Stimulated activated naive CD8-positive, alpha-beta T cell treated with anti-CD3 and anti-CD28 coated beads, Interleukin-15, Interleukin-2, amounts not matched to agents 100 ng/mL and 50 ng/mL, for 24 hours (primary cell): ENCODE measurements around the gene GNAI1.
A peak's percentile ranks its signal among the peaks of the same experiment; 100 is the strongest.
"Not testable (repeated sequence)": the region's sequence is repeated elsewhere in the genome, so short reads cannot be mapped to it uniquely, and the experiment has no call there.

Experiments
- H3K27ac Mint-ChIP-seq: one replicate; pipeline ENCODE4 v1.8.0; 2021; ENCODE audit warnings: mild to moderate bottlenecking, mixed read lengths
- H3K27me3 Mint-ChIP-seq: one replicate; pipeline ENCODE4 v1.8.0; 2021; ENCODE audit warnings: mixed read lengths
- H3K36me3 Mint-ChIP-seq: one replicate; pipeline ENCODE4 v1.8.0; 2021; ENCODE audit warnings: low read depth, mixed read lengths
- H3K4me1 Mint-ChIP-seq: one replicate; pipeline ENCODE4 v1.8.0; 2021; ENCODE audit warnings: low read depth, mixed read lengths
- H3K4me3 Mint-ChIP-seq: one replicate; pipeline ENCODE4 v1.8.0; 2021; ENCODE audit warnings: mild to moderate bottlenecking, mixed read lengths
- H3K9me3 Mint-ChIP-seq: one replicate; pipeline ENCODE4 v1.8.0; 2021; ENCODE audit warnings: mixed read lengths

Gene GNAI1

GRCh38 chr7:80141376-80141775, 6.7 kb downstream of the GNAI1 start:
- Mint-ChIP-seq H3K4me3 (no peak overlapping the region), H3K27me3 (peaks cover 74% of the 10 kb centered on the region), H3K9me3 (peaks cover 3% of the 10 kb centered on the region), H3K4me1 (peaks cover 14% of the 10 kb centered on the region), H3K27ac (no peak overlapping the region), H3K36me3 (no peaks in the 10 kb centered on the region)

GRCh38 chr7:80142853-80143580, 8.4 kb downstream of the GNAI1 start:
- H3K27ac Mint-ChIP-seq = no peak overlapping the region
- peaks cover 76% of the 10 kb centered on the region for H3K27me3 Mint-ChIP-seq
- no peaks in the 10 kb centered on the region for H3K36me3 Mint-ChIP-seq
- H3K4me1 Mint-ChIP-seq = peaks cover 4% of the 10 kb centered on the region
- H3K9me3 Mint-ChIP-seq = peaks cover 3% of the 10 kb centered on the region
- no peak overlapping the region for H3K4me3 Mint-ChIP-seq

GRCh38 chr7:80145780-80146422, 11.3 kb downstream of the GNAI1 start:
- Mint-ChIP-seq H3K27me3 (peaks cover 66% of the 10 kb centered on the region), H3K4me3 (no peak overlapping the region), H3K36me3 (no peaks in the 10 kb centered on the region), H3K4me1 (peaks cover 12% of the 10 kb centered on the region), H3K27ac (no peak overlapping the region), H3K9me3 (peaks cover 3% of the 10 kb centered on the region)

- peaks cover 3% of the 10 kb centered on the region for H3K9me3 Mint-ChIP-seq
- H3K4me1 Mint-ChIP-seq = peaks cover 20% of the 10 kb centered on the region
- H3K36me3 Mint-ChIP-seq = no peaks in the 10 kb centered on the region
- H3K4me3 Mint-ChIP-seq = no peak overlapping the region
- H3K27me3 Mint-ChIP-seq = peaks cover 58% of the 10 kb centered on the region
- H3K27ac Mint-ChIP-seq = no peak overlapping the region
These were observed 12.0 kb downstream of the GNAI1 start for GRCh38 chr7:80146545-80147182.

GRCh38 chr7:80147543-80148391, 13.1 kb downstream of the GNAI1 start:
- Mint-ChIP-seq H3K27ac (no peak overlapping the region), H3K9me3 (peaks cover 3% of the 10 kb centered on the region), H3K4me1 (peaks cover 27% of the 10 kb centered on the region), H3K4me3 (no peak overlapping the region), H3K36me3 (no peaks in the 10 kb centered on the region), H3K27me3 (peaks cover 47% of the 10 kb centered on the region)

GRCh38 chr7:80150611-80151273, 16.1 kb downstream of the GNAI1 start:
- peaks cover 28% of the 10 kb centered on the region for H3K27me3 Mint-ChIP-seq
- peak overlapping the region; percentile 14 for H3K4me3 Mint-ChIP-seq
- no peaks in the 10 kb centered on the region for H3K36me3 Mint-ChIP-seq
- no peaks in the 10 kb centered on the region for H3K9me3 Mint-ChIP-seq
- H3K4me1 Mint-ChIP-seq = peaks cover 23% of the 10 kb centered on the region
- peak overlapping the region; percentile 84 for H3K27ac Mint-ChIP-seq

- Mint-ChIP-seq H3K36me3 (no peaks in the 10 kb centered on the region), H3K9me3 (no peaks in the 10 kb centered on the region), H3K27ac (peak overlapping the region; percentile 84), H3K27me3 (peaks cover 23% of the 10 kb centered on the region), H3K4me3 (peak overlapping the region; percentile 14), H3K4me1 (peaks cover 23% of the 10 kb centered on the region)
These were observed 16.6 kb downstream of the GNAI1 start for GRCh38 chr7:80151274-80151665.

GRCh38 chr7:80153446-80153845, 18.8 kb downstream of the GNAI1 start:
- no peak overlapping the region for H3K4me3 Mint-ChIP-seq
- peaks cover 5% of the 10 kb centered on the region for H3K27me3 Mint-ChIP-seq
- H3K36me3 Mint-ChIP-seq = no peaks in the 10 kb centered on the region
- no peaks in the 10 kb centered on the region for H3K9me3 Mint-ChIP-seq
- no peak overlapping the region for H3K27ac Mint-ChIP-seq
- H3K4me1 Mint-ChIP-seq = peaks cover 23% of the 10 kb centered on the region

- H3K4me1 Mint-ChIP-seq = peaks cover 23% of the 10 kb centered on the region
- no peaks in the 10 kb centered on the region for H3K36me3 Mint-ChIP-seq
- H3K9me3 Mint-ChIP-seq = peaks cover 3% of the 10 kb centered on the region
- H3K27me3 Mint-ChIP-seq = peaks cover 2% of the 10 kb centered on the region
- H3K4me3 Mint-ChIP-seq = no peak overlapping the region
- H3K27ac Mint-ChIP-seq = no peak overlapping the region
These were observed 20.2 kb downstream of the GNAI1 start for GRCh38 chr7:80154656-80155333.

GRCh38 chr7:80155374-80155773, 20.7 kb downstream of the GNAI1 start:
- no peak overlapping the region for H3K27ac Mint-ChIP-seq
- H3K9me3 Mint-ChIP-seq = peaks cover 3% of the 10 kb centered on the region
- peaks cover 20% of the 10 kb centered on the region for H3K4me1 Mint-ChIP-seq
- no peaks in the 10 kb centered on the region for H3K27me3 Mint-ChIP-seq
- no peak overlapping the region for H3K4me3 Mint-ChIP-seq
- H3K36me3 Mint-ChIP-seq = no peaks in the 10 kb centered on the region

GRCh38 chr7:80157770-80158169, 23.1 kb downstream of the GNAI1 start:
- not testable (repeated sequence) for H3K4me3 Mint-ChIP-seq, H3K4me1 Mint-ChIP-seq, H3K9me3 Mint-ChIP-seq, H3K36me3 Mint-ChIP-seq, H3K27me3 Mint-ChIP-seq, H3K27ac Mint-ChIP-seq

GRCh38 chr7:80159802-80160201, 25.2 kb downstream of the GNAI1 start:
- Mint-ChIP-seq H3K36me3 (no peaks in the 10 kb centered on the region), H3K27ac (no peak overlapping the region), H3K4me3 (no peak overlapping the region), H3K4me1 (peaks cover 9% of the 10 kb centered on the region), H3K9me3 (peaks cover 7% of the 10 kb centered on the region), H3K27me3 (no peaks in the 10 kb centered on the region)

GRCh38 chr7:80161466-80161865, 26.8 kb downstream of the GNAI1 start:
- H3K9me3 Mint-ChIP-seq = peaks cover 7% of the 10 kb centered on the region
- H3K4me3 Mint-ChIP-seq = no peak overlapping the region
- peaks cover 9% of the 10 kb centered on the region for H3K4me1 Mint-ChIP-seq
- no peaks in the 10 kb centered on the region for H3K36me3 Mint-ChIP-seq
- H3K27me3 Mint-ChIP-seq = no peaks in the 10 kb centered on the region
- no peak overlapping the region for H3K27ac Mint-ChIP-seq

GRCh38 chr7:80165177-80165576, 30.5 kb downstream of the GNAI1 start:
- no peak overlapping the region for H3K27ac Mint-ChIP-seq
- H3K9me3 Mint-ChIP-seq = peaks cover 13% of the 10 kb centered on the region
- H3K4me1 Mint-ChIP-seq = peaks cover 16% of the 10 kb centered on the region
- no peaks in the 10 kb centered on the region for H3K36me3 Mint-ChIP-seq
- H3K27me3 Mint-ChIP-seq = no peaks in the 10 kb centered on the region
- H3K4me3 Mint-ChIP-seq = no peak overlapping the region
